ENCODE results near the gene CST9. TPM values are rescaled to one million over a fixed set of nuclear protein-coding genes. Genes with fewer than 3 reads are reported as not detected.

The CST9 gene
- total RNA-seq, 1 experiment from 2014 or later, result not detected

GRCh38 chr20:23614163-23614562 lies 8.4 kb upstream of the CST9 start:
- Histone ChIP-seq H3K9ac (ENCODE audit: extremely low read depth, insufficient read length, low read length) (no peak overlapping the region), H3K4me1 (ENCODE audit: insufficient read depth, low read length) (peaks cover 4% of the 10 kb centered on the region), H3K27ac (ENCODE audit: insufficient read length, low read depth, low read length) (no peak overlapping the region), H3K18ac (ENCODE audit: insufficient read length, low read depth, low read length) (no peak overlapping the region), H2BK15ac (ENCODE audit: low read depth, low read length) (no peak overlapping the region), H3K4ac (ENCODE audit: low read depth, low read length) (no peak overlapping the region), H3K79me2 (ENCODE audit: insufficient read depth, low read length) (no peaks in the 10 kb centered on the region), H4K20me1 (ENCODE audit: control insufficient read depth, insufficient read depth, insufficient read length) (no peaks in the 10 kb centered on the region), H2AFZ (ENCODE audit: low read length) (no peak overlapping the region), H3K23me2 (ENCODE audit: insufficient read length, low read depth, low read length, poor library complexity, severe bottlenecking) (no peaks in the 10 kb centered on the region), H2BK12ac (ENCODE audit: insufficient read length, low read depth, low read length) (no peak overlapping the region), H3K14ac (ENCODE audit: insufficient read depth, low read length) (no peak overlapping the region), H3K9me3 (ENCODE audit: control insufficient read depth, low read depth, low read length) (no peaks in the 10 kb centered on the region), H2BK120ac (ENCODE audit: low read depth, low read length, poor library complexity, severe bottlenecking) (no peak overlapping the region), H3K27me3 (ENCODE audit: insufficient read depth, low read length) (no peaks in the 10 kb centered on the region), H4K91ac (ENCODE audit: insufficient read length, low read depth, low read length) (no peak overlapping the region), H4K5ac (ENCODE audit: insufficient read length, low read depth, low read length) (no peak overlapping the region), H3K79me1 (ENCODE audit: insufficient read depth, low read depth, low read length, poor library complexity, severe bottlenecking) (no peaks in the 10 kb centered on the region), H3T11ph (ENCODE audit: low read length) (no peak overlapping the region), H2AK5ac (ENCODE audit: insufficient read length, low read length) (no peak overlapping the region), H2BK20ac (ENCODE audit: low read depth, low read length, poor library complexity, severe bottlenecking) (no peak overlapping the region), H2BK5ac (ENCODE audit: insufficient read length, low read length) (no peak overlapping the region), H3K4me2 (ENCODE audit: insufficient read depth, insufficient read length, low read length) (no peak overlapping the region), H3K23ac (ENCODE audit: insufficient read length, low read depth, low read length) (no peak overlapping the region), H4K8ac (replicated peaks; ENCODE audit: insufficient read length, low read depth, low read length) (no peak overlapping the region), H3K56ac (ENCODE audit: insufficient read length, low read depth, low read length) (no peak overlapping the region)
- no peak for TF ChIP-seq CTCF (conservative IDR thresholded peaks at IDR 0.05)
- no peak for DNase-seq
- Mint-ChIP-seq H3K27me3 (ENCODE audit: low read depth) (peaks cover 18% of the 10 kb centered on the region), H3K9me3 (no peaks in the 10 kb centered on the region), H3K4me3 (no peak overlapping the region), H3K27ac (no peak overlapping the region), H3K4me1 (peaks cover 12 to 14% of the 10 kb centered on the region in 2 experiments), H3K36me3 (ENCODE audit: insufficient read depth in 1 of 3, low read depth in 3 of 3) (no peaks in the 10 kb centered on the region; a peak in 3 of 7 replicates)
- WGBS (ENCODE audit: extremely low coverage, insufficient read length, low lambda C conversion rate), result no CpG with 5 or more reads among the region's 5 CpGs
